H54 (cell line): ENCODE data around the gene IFT81.
A peak's percentile ranks its signal among the peaks of the same experiment; 100 is the strongest.

Experiments used
- DNase-seq: peaks from one replicate; pipeline ENCODE4 v3.0.0; 2011; ENCODE audit warnings: low spot score, mixed read lengths; ENCODE audit not compliant: insufficient read length
- FAIRE-seq: peaks from 3 replicates; lab custom pipeline; 2011; peaks lifted over from hg19 to GRCh38; lab: Jason Lieb, UNC
- POLR2A ChIP-seq: IDR thresholded peaks from 2 replicates; pipeline ENCODE4 v1.6.1; 2011; ENCODE audit warnings: low read depth, mild to moderate bottlenecking, low read length

Gene IFT81

GRCh38 chr12:110186059-110186458, 61.9 kb downstream of the IFT81 start:
- DNase-seq, result no peak
- FAIRE-seq, result no peak

DNA sequence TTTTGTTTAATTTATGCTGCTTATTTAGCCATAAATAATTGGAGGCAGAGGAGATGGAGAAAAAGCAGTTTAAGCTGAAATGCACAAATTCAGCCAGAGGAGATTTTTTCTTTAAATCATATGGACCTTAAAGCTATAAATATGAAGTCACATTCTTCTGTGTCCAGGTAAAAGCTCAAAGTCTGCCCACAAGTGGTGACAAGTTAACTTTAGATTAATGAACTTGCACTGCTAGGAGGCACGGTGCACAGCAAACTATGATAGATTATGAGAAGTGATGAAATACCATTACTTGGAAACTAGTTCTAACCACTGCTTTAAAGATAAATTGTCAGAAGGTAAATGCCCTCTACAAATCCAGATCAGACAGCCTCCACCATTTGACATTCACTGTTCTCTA, 69.0 kb downstream of the IFT81 start:
- FAIRE-seq, result no peak
- DNase-seq, result no peak
- no peak for TF ChIP-seq POLR2A

More at GRCh38 chr12:110186059-110186458, 61.9 kb downstream of the IFT81 start:
- no peak for TF ChIP-seq POLR2A

DNA sequence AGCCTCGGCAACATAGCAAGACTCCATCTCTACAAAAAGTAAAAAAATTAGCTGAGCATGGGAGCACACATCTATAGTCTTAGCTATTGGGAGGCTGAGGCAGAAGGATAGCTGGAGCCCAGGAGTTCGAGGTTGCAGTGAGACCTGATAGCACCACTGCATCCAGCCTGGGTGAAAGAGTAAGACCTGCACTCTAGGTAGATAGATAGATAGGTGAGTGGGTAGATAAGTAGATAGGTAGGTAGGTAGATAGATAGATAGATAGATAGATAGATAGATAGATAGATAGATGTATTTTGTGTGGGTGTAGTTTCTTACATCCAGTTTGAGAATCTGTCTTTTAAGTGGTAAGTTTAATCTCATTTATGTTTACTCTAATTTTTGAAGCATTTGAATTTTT, 72.8 kb downstream of the IFT81 start:
- TF ChIP-seq POLR2A, result no peak
- no peak for DNase-seq
- no peak for FAIRE-seq

DNA sequence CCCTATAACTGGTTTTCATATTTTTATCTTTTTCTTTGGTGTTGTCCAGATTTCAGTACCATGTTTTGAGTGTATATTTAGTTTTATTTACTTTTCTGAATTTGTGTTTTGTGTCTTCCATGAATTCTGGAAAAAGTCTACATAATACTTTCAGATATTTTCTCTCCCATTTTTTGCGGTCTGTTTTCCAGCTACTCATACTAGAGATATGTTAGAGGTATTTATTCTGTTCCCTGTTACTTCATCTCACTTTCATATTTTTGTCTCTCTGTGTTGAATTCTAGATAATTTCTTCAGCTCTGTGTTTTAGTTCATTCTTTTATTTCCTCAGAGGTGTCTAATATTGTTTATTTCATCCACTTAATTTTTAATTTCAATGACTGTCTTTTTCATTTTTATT, 74.2 kb downstream of the IFT81 start:
- no peak for TF ChIP-seq POLR2A
- FAIRE-seq, result no peak
- no peak for DNase-seq

DNA sequence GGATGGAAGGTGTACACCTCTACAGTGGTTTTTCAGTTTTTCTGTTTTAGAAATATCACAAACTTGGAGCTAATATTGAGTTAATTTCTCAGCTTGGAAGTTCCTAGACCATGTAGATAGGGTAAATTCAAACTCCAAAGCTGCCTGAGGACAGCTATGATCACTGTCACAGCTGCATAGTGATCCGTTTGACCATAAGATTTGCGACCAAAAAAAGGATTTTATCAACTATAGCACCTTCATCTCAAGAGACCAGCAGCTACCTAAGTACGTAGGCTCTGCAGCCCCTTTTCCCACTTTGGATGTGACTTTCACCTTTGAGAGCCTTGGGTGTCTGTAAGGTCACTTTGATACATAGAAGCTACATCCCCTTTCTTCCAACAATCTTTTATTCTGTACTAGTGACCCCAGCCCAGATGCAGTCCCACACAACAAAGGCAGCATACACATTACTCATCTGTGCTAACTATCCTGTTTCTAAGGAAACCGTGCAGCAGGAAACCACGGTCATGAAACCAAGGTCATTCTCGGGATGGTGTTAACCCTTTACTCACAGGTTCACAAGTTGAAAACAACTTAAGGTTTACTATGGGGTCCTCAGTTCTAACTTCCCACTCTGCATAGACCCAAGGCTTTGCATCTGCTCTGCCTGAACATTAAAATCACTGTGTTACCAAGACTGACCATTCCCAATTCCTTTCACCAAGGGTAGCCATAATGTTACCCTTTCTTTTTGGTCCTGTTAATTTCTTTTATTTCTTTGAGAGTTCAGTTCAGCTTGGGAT, 75.4 kb downstream of the IFT81 start:
- peak; percentile 94 for FAIRE-seq
- TF ChIP-seq POLR2A, result no peak
- peak; percentile 14 for DNase-seq

DNA sequence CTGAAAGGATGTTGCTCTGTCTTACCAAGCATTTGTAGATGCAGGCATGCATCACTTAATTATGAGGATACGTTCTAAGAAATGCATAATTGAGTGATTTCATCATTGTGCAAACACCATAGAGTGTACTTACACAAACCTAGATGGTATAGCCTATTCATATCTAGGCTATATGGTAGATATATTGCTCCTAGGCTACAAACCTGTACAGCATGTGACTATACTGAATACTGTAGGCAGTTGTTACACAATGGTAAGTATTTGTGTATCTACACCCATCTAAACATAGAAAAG, 75.9 kb downstream of the IFT81 start:
- FAIRE-seq (no peak), DNase-seq (no peak)
- no peak for TF ChIP-seq POLR2A

DNA sequence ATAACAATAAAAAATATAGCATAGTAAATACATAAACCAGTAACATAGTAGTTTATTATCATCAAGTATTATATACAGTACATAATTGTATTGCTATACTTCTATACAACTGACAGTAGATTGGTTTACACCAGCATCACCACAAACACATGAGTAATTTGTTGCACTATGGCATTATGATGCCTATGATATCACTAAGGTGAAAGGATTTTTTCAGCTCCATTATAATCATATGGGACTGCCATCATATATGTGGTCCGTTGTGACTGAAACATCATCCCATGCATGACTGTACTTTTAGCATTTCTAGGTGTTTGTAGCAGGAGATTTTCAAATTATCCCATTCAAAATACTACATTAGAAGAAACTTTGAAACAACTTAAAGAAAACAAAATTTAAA, 77.8 kb downstream of the IFT81 start:
- DNase-seq (no peak), FAIRE-seq (no peak)
- no peak for TF ChIP-seq POLR2A

DNA sequence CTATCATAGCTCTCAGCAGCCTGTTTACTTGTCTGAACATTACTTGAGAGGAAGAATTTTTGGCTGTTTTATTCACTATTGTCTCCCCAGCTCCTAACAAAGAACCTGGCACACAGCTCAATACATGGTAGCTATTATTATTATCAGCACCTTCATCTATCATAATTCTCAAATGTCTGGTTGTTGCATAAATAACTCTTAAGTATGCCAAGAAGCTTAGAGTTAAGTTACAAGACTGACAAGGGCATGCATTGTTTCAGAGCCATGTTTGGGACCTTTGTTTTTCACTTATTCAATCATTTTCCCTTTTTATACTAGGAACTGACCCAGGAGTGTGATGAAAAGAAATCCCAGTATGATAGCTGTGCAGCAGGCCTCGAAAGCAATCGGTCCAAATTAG, 79.4 kb downstream of the IFT81 start:
- no peak for FAIRE-seq
- no peak for TF ChIP-seq POLR2A
- no peak for DNase-seq

DNA sequence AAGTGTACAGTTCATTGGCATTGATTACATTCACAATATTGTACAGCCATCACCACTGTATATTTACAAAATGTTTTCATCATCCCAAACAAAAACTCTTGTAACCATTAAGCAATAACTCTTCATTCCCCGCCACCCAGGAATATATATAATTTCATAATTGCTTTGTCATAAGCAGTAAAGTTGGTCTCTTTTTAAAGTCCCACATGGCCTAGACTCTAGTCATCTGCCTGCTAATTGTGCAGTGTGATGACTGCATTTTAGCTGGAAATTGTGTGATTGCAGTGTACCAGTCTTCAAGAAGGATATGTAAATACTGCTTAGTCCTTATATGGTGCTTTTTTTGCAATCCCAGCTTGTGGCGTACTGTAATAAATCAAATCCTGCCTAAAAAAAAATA, 81.8 kb downstream of the IFT81 start:
- FAIRE-seq (no peak), DNase-seq (no peak)
- no peak for TF ChIP-seq POLR2A

DNA sequence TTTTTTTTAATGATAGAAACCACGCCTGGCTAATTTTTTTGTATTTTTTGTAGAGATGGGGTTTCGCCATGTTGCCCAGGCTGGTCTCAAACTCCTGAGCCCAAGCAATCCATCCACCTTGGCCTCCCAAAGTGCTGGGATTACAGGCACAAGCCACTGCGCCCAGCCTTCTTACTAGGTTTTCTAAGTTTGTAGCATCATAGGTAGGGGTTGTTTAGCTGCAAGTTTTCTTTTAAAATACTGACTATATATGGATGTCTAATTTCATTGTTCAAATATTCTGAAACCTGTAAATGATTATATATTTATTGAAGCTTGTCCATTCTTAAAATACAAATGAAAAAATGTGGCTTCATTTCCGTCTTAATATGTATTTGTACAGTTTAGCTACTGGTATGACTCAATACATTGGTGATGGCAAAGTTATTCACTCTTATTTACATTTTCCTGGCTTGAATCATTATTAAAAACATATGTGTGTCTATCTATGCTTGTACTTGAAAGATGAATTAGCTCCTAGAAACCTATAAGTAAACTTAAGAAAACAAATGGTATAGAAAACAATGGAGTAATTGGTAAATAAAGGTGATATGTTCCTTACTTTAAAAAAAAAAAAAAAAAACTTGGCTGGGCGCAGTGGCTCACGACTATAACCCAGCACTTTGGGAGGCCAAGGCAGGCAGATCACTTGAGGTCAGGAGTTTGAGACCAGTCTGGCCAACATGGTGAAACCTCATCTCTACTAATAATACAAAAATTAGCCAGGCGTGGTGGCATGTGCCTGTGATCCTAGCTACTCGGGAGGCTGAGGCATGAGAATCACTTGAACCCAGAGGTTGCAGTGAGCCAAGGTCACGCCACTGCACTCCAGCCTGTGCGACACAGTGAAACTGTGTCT, 87.7 kb downstream of the IFT81 start:
- DNase-seq (peak; percentile 16), FAIRE-seq (peak; percentile 55)

DNA sequence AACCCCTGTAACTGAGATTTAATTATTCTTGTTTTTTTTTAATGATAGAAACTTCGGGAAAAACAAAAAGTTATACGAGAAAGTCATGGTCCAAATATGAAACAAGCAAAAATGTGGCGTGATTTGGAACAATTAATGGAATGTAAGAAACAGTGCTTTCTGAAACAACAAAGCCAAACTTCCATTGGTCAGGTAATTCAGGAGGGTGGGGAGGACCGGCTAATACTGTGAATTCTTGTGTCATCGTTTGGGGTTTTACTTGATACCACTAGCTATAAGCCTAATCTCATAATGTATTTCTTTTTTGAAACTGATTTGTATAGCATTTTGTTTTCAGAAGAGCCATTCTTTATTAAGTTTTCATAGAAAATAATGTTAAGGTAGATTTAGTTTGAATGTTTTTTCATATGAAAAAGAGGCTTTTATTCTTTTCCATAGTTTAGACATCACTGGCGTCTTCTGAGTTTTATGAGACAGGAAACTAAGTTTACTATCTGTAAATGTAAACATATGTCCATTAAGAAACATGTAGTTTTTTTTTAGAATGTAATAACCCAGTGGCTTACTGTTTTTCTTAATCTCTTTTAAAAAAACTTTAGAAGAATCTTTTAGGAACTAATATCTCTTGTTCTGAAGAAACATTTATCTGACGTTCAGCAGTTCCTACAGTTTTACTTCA, 94.0 kb downstream of the IFT81 start:
- TF ChIP-seq POLR2A, result no peak
- FAIRE-seq (peak; percentile 82), DNase-seq (no peak)

GRCh38 chr12:110222027-110222426, 97.9 kb downstream of the IFT81 start:
- DNase-seq (no peak), FAIRE-seq (no peak)
- no peak for TF ChIP-seq POLR2A

- no peak for TF ChIP-seq POLR2A
- FAIRE-seq (no peak), DNase-seq (no peak)
These were observed 98.3 kb downstream of the IFT81 start for GRCh38 chr12:110222433-110222832.

DNA sequence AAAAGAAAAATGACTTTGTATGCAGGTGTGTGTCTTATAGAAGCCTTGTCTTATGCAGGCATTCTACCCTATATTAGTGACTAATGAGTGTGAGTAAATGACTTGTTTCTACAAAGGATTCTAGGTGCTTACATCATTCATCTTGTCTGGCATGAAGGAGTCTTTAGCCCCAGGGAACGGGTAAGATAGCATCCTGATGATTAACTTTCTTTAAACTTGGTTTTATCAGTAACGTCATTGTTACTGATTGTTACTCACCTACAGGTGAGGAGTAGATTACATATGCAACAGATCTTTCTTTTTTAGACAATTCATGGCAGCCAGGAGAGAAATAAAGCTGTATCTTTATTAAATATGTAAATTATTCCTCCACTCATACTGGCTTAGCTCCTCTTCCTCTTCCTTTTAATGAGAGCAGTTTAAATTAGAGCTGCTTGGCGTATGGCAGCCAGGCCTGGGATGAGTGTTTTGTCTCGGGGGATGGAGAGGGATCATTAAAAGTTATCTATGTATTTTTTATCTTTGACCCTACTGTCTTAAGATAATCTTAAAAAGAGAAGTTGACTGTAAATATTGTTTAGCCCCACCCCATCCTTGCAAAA, 99.7 kb downstream of the IFT81 start:
- FAIRE-seq (peak; percentile 78), DNase-seq (no peak)
- no peak for TF ChIP-seq POLR2A
